Mesodermal cell (in vitro differentiated cells): ENCODE results near the gene PRR5L.

Experiments
- H3K27ac ChIP-seq: 2 replicates; pipeline ENCODE4 v1.7.0; 2013; ENCODE audit warnings: mild to moderate bottlenecking, low read depth, low read length, moderate library complexity; ENCODE audit not compliant: severe bottlenecking
- H3K36me3 ChIP-seq: 2 replicates; pipeline ENCODE4 v1.7.1; 2013; ENCODE audit warnings: mild to moderate bottlenecking, low read length, moderate library complexity; ENCODE audit not compliant: control insufficient read depth, insufficient read depth
- H3K4me1 ChIP-seq: one replicate; pipeline ENCODE4 v1.7.1; 2013; ENCODE audit warnings: mild to moderate bottlenecking, low read length; ENCODE audit not compliant: insufficient read depth, control insufficient read depth, poor library complexity, severe bottlenecking
- H3K4me3 ChIP-seq: 2 replicates; pipeline ENCODE4 v1.7.0; 2013; ENCODE audit warnings: low read length, control low read depth, mild to moderate bottlenecking; ENCODE audit not compliant: insufficient read depth, poor library complexity, severe bottlenecking; ENCODE audit errors: extremely low read depth
- H3K9me3 ChIP-seq: 2 replicates; pipeline ENCODE4 v1.7.1; 2013; ENCODE audit warnings: mild to moderate bottlenecking, low read length, moderate library complexity; ENCODE audit not compliant: control insufficient read depth
- WGBS, 2 experiments: methylation state at CpG; one replicate each; pipeline ENCODE4 v1.1.5; 2013; ENCODE audit warnings: missing lambda C conversion rate in 2 of 2; ENCODE audit not compliant: insufficient coverage in 2 of 2; 5-methylcytosine and 5-hydroxymethylcytosine counted together

The PRR5L gene

GRCh38 chr11:36390963-36391471 lies 94.9 kb downstream of the PRR5L start:
- H3K9me3 ChIP-seq = no peaks in the 10 kb centered on the region
- no peak overlapping the region for H3K4me3 ChIP-seq
- no peak overlapping the region for H3K27ac ChIP-seq
- 100% methylated on average over 1 of the region's 4 CpGs for WGBS, 2 experiments
- H3K4me1 ChIP-seq = peaks cover 8% of the 10 kb centered on the region
- peaks cover 30% of the 10 kb centered on the region for H3K36me3 ChIP-seq

GRCh38 chr11:36392196-36392595 lies 96.1 kb downstream of the PRR5L start:
- H3K27ac ChIP-seq = no peak overlapping the region
- no CpG with 5 or more reads among the region's 2 CpGs for WGBS, 2 experiments
- peaks cover 35% of the 10 kb centered on the region for H3K36me3 ChIP-seq
- no peak overlapping the region for H3K4me3 ChIP-seq
- H3K9me3 ChIP-seq = no peaks in the 10 kb centered on the region
- H3K4me1 ChIP-seq = peaks cover 8% of the 10 kb centered on the region

- Histone ChIP-seq H3K4me3 (no peak overlapping the region), H3K4me1 (peaks cover 8% of the 10 kb centered on the region), H3K36me3 (peaks cover 48% of the 10 kb centered on the region), H3K27ac (no peak overlapping the region), H3K9me3 (no peaks in the 10 kb centered on the region)
- 67 to 100% methylated on average over 1 of the region's 2 CpGs for WGBS, 2 experiments
Observed at GRCh38 chr11:36394056-36394455, 98.0 kb downstream of the PRR5L start.

- no peaks in the 10 kb centered on the region for H3K9me3 ChIP-seq
- peaks cover 2% of the 10 kb centered on the region for H3K4me1 ChIP-seq
- H3K36me3 ChIP-seq = peaks cover 57% of the 10 kb centered on the region
- H3K27ac ChIP-seq = no peak overlapping the region
- WGBS, 2 experiments = no CpG with 5 or more reads among the region's 3 CpGs
- no peak overlapping the region for H3K4me3 ChIP-seq
Observed at GRCh38 chr11:36394926-36395325, 98.8 kb downstream of the PRR5L start.

GRCh38 chr11:36395978-36396736 lies 100.1 kb downstream of the PRR5L start:
- Histone ChIP-seq H3K4me3 (no peak overlapping the region), H3K9me3 (no peaks in the 10 kb centered on the region)
- WGBS, 2 experiments = 94 to 97% methylated on average over 8 of the region's 11 CpGs

GRCh38 chr11:36398231-36398953 lies 102.3 kb downstream of the PRR5L start:
- Histone ChIP-seq H3K36me3 (peaks cover 79% of the 10 kb centered on the region), H3K27ac (peak overlapping the region; percentile 39)

More at GRCh38 chr11:36395978-36396736, 100.1 kb downstream of the PRR5L start:
- Histone ChIP-seq H3K36me3 (peaks cover 68% of the 10 kb centered on the region), H3K4me1 (no peaks in the 10 kb centered on the region), H3K27ac (no peak overlapping the region)

GRCh38 chr11:36399236-36399635 lies 103.1 kb downstream of the PRR5L start:
- H3K36me3 ChIP-seq = peaks cover 80% of the 10 kb centered on the region
- peaks cover 2% of the 10 kb centered on the region for H3K4me1 ChIP-seq
- WGBS, 2 experiments = 90% methylated on average over 2 to 4 of the region's 4 CpGs
- H3K9me3 ChIP-seq = no peaks in the 10 kb centered on the region
- H3K27ac ChIP-seq = no peak overlapping the region
- H3K4me3 ChIP-seq = no peak overlapping the region

More at GRCh38 chr11:36398231-36398953, 102.3 kb downstream of the PRR5L start:
- Histone ChIP-seq H3K4me1 (peaks cover 2% of the 10 kb centered on the region), H3K4me3 (no peak overlapping the region), H3K9me3 (no peaks in the 10 kb centered on the region)
- 95 to 97% methylated on average over 14 to 18 of the region's 21 CpGs for WGBS, 2 experiments

GRCh38 chr11:36399745-36400144 lies 103.7 kb downstream of the PRR5L start:
- no peaks in the 10 kb centered on the region for H3K9me3 ChIP-seq
- 98 to 100% methylated on average over 4 of the region's 5 CpGs for WGBS, 2 experiments
- H3K4me1 ChIP-seq = peaks cover 2% of the 10 kb centered on the region
- H3K36me3 ChIP-seq = peaks cover 80% of the 10 kb centered on the region
- H3K4me3 ChIP-seq = no peak overlapping the region
- no peak overlapping the region for H3K27ac ChIP-seq

GRCh38 chr11:36400766-36401455 lies 104.8 kb downstream of the PRR5L start:
- peaks cover 2% of the 10 kb centered on the region for H3K4me1 ChIP-seq
- WGBS, 2 experiments = 92 to 97% methylated on average over 12 to 20 of the region's 21 CpGs
- H3K9me3 ChIP-seq = no peaks in the 10 kb centered on the region
- H3K36me3 ChIP-seq = peaks cover 81% of the 10 kb centered on the region
- H3K27ac ChIP-seq = no peak overlapping the region
- no peak overlapping the region for H3K4me3 ChIP-seq

GRCh38 chr11:36402568-36403170 lies 106.6 kb downstream of the PRR5L start:
- Histone ChIP-seq H3K9me3 (no peaks in the 10 kb centered on the region), H3K27ac (no peak overlapping the region), H3K4me3 (no peak overlapping the region), H3K36me3 (peaks cover 87% of the 10 kb centered on the region), H3K4me1 (peaks cover 2% of the 10 kb centered on the region)
- 93 to 96% methylated on average over 9 of the region's 11 CpGs for WGBS, 2 experiments
